ENCODE results near the gene BRD3. TPM values are rescaled to one million over a fixed set of nuclear protein-coding genes. Genes with fewer than 3 reads are reported as not detected.

BRD3 gene
- polyA plus RNA-seq, 3 donors, result 45.0 to 52.4 (median 46.4) TPM

- no peak for DNase-seq (ENCODE audit: extremely low read depth in 1 of 11, low read depth in 9 of 11, low spot score in 4 of 11)
Observed at GRCh38 chr9:134071149-134071548, 3.3 kb upstream of the BRD3 start.

DNA sequence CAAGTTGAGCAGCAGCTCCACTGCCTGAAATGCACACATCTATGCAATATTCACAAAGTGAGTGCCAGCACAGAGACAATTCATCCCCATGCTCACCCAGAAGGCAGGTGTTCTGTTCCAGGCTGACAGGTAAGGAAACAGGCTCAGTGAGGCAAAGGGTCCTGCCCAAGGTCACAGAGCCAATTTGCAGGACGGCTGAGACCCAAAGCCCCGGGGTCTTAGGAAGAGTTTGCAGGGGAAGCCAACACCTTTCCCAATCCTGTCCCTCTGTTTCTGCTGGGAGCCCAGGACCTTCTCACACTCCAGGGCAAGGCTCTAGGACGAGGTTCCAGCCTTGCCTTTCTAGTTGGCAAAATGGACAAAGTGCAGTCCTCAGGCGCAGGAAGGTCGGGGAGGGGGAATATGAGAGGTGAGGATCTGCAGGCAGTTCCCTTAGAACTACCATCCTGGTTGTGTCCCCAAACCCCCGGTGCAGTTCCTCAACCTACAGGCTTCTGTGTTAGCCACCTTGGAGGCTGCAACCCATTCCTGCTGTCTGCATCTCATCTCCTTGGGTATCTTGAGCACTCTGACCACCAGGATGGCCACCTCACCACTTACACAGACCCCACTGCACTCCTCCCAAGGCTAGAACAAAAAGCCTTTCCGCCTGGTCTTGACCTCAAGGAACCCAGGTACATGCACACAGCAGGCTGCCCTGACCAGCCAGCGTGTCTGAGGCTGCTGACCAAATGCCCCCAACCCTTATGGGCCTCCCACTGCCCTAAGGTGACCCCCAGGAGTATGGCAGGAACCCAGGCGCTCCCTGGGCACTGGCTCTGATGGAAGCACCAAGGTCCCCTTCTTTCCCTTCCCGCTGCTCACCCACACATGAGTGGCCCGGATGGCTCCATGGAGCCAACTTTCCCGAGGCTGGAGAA is 1.9 kb upstream of the BRD3 start:
- DNase-seq (ENCODE audit: extremely low read depth in 1 of 11, low read depth in 9 of 11, low spot score in 4 of 11), result no peak

DNA sequence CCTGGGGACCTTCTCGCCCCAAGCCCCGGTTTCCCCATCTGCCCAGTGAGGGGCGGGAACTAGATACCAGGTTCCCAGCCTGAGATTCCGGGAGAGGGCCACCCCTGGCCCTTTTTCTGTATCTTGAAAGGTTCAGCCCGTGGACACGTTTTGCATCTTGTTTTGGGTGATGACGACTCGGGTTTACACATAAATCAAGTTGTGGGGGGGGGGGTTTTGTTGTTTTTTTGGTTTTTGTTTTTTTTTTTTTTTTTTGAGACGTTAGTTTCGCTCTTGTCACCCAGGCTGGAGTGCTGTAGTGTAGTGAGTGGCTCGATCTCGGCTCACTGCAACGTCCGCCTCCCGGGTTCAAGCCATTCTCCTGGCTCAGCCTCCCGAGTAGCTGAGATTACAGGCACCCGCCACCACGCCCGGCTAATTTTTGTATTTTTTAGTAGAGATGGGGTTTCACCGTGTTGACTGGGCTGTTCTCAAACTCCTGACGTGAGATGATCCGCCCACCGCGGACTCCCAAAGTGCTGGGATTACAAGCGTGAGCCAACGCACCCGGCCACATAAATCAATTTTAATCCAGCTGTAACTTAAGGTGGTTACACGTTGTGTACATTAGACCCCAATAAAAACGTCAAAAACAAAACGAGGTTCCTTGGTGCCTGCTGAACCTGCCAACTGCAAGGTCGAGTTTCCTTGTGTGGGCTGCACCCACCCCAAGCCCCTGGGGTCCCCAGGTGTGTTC is 1.1 kb upstream of the BRD3 start:
- DNase-seq (ENCODE audit: extremely low read depth in 1 of 11, low read depth in 9 of 11, low spot score in 4 of 11), result peak in 1 of 11 donors; percentile 37

- DNase-seq (ENCODE audit: extremely low read depth in 1 of 11, low read depth in 9 of 11, low spot score in 4 of 11), result no peak
Observed at GRCh38 chr9:134066913-134067851, 644 bp downstream of the BRD3 start.

DNA sequence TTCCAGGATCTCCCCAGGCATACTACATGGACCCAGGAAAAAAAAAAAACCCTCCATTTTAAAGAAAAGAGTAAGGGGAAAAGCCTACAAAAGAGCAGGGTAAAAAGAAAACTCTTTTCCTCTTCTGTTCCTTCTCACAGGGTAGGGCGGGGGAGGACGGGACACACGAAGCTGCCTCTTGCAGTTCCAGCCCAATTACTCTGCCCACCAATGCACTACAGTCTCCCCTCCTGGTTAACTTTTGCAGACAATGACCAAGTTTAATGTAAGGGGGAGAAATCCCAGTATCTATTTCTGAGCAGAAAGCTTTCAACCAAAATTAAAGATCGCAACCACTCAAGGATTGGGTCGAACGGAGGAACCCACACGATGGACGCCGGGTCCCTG is 1.3 kb downstream of the BRD3 start:
- no peak for DNase-seq (ENCODE audit: extremely low read depth in 1 of 11, low read depth in 9 of 11, low spot score in 4 of 11)

DNA sequence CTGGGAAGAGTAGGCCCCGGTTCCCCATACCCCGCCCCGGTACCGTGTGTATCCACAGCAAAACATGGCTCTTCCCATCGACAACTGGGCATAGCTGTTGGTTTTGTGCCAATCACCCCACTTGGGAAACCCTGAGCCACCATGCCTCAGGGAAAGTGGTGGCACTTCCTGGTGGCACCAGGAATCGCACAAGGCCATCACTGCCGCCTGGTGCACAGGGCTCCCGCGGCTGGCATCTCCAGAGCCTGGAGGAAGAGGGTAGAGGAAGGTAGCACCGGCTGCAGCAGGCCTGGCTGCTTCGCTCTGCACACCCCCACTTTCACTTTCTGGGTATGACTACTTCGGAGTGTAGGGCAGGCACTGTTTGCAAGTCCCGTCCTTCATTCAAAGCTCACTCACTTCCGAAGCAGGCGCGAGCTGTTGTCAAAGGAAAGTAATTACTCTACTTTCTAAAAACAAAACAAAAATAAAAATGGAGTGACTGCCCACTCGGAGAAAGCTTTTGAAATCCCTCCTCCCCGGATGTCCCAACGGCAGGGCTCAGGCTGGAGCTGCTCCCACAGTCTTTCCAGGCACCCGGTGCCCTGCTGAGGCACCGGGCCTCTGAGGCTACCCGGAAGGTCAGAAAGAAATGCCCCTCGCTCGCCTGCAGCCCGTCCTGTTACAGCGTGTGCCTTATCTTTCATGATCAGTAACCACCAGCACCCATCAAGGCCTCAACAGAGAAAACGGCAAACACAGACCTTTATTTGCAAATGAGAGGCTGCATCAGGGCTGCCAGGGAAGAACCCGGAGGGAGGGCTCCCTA is 2.0 kb downstream of the BRD3 start:
- no peak for DNase-seq (ENCODE audit: extremely low read depth in 1 of 11, low read depth in 9 of 11, low spot score in 4 of 11)

- no peak for DNase-seq (ENCODE audit: extremely low read depth in 1 of 11, low read depth in 9 of 11, low spot score in 4 of 11)
Observed at GRCh38 chr9:134064711-134065110, 3.1 kb downstream of the BRD3 start.

GRCh38 chr9:134063571-134064450 is 4.0 kb downstream of the BRD3 start:
- DNase-seq (ENCODE audit: extremely low read depth in 1 of 11, low read depth in 9 of 11, low spot score in 4 of 11), result no peak

GRCh38 chr9:134063088-134063570 is 4.7 kb downstream of the BRD3 start:
- DNase-seq (ENCODE audit: extremely low read depth in 1 of 11, low read depth in 9 of 11, low spot score in 4 of 11), result no peak

- DNase-seq (ENCODE audit: extremely low read depth in 1 of 11, low read depth in 9 of 11, low spot score in 4 of 11), result no peak
Observed at GRCh38 chr9:134062461-134063087, 5.3 kb downstream of the BRD3 start.

- no peak for DNase-seq (ENCODE audit: extremely low read depth in 1 of 11, low read depth in 9 of 11, low spot score in 4 of 11)
Observed at GRCh38 chr9:134061688-134062371, 6.0 kb downstream of the BRD3 start.

GRCh38 chr9:134061019-134061687 is 6.7 kb downstream of the BRD3 start:
- no peak for DNase-seq (ENCODE audit: extremely low read depth in 1 of 11, low read depth in 9 of 11, low spot score in 4 of 11)

- DNase-seq (ENCODE audit: extremely low read depth in 1 of 11, low read depth in 9 of 11, low spot score in 4 of 11), result no peak
Observed at GRCh38 chr9:134060546-134060945, 7.3 kb downstream of the BRD3 start.

DNA sequence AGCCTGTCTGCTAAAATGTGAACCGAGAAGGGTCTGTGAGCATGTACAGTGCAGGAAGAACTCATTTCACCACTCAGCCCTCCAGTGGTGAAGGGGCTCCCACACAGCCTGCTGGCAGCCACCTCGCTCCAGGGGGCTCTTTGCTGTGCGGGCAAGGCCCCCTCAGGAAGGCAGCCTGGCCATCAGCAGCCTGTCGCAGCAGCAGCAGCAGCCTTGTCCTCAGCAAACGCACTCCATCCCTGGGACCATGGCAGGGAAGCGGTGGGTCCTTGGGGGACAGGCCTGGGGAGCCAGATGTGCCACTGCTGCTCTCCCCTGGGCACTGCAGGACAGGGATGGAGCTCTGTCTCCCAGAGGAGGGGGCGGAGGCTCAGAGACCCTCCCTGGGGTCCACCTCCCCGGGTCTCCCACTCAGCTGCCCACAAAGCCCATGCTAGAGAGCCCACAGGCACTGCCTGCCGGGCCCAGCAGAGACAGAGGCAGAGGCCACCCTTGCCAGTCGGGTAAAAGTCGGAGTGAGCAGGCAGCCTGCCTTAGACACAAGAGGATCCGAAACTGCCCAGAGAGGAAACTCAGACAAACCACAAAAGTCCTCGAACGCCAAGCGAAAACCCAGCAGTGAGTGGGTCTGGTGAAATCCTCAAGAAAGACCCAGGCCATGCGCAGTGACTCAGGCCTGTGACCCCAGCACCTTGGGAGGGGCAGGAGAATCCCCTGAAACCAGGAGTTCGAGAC is 8.0 kb downstream of the BRD3 start:
- no peak for DNase-seq (ENCODE audit: extremely low read depth in 1 of 11, low read depth in 9 of 11, low spot score in 4 of 11)

DNA sequence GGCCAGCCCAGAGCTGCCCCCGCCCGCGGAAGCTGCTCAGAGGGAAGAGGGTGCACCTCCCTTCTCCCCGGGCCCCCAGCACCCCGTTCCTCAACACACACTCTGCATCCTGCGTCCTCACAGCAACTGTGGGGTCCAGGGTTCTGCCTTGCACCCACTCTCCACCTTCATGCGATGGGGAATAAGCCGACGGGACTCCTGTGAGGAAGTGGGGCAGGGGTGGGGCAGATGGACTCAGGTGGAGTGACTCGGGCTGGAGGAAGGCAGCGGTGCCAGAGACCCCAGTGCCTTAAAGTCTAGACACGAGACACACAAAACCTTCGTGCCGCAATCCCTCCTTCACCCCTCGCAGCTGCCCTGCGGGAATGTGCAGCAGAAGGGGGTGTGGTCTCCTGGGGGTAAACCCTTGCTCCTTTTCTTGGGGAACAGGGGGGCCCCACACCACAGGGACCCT is 8.6 kb downstream of the BRD3 start:
- no peak for DNase-seq (ENCODE audit: extremely low read depth in 1 of 11, low read depth in 9 of 11, low spot score in 4 of 11)
